Neural cell (in vitro differentiated cells): ENCODE results near the gene FSHR. TPM values are rescaled to one million over a fixed set of nuclear protein-coding genes. Genes with fewer than 3 reads are reported as not detected.

Experiments used
- H2AFZ ChIP-seq: fragments of 200-600, 300-800 bp; sonication (generic), shearing (Covaris generic); 2 replicates; pipeline ENCODE4 v1.6.0; 2014; ENCODE audit warnings: low read depth, mild to moderate bottlenecking, antibody characterized with exemption, low read length, moderate library complexity
- H3F3A ChIP-seq: fragments of 200-600 bp; shearing (Covaris generic); 2 replicates; pipeline ENCODE4 v1.6.1; 2016; ENCODE audit warnings: mild to moderate bottlenecking, moderate library complexity, mixed read lengths, antibody characterized with exemption, low read length; ENCODE audit not compliant: insufficient read depth, poor library complexity, severe bottlenecking
- H3K27ac ChIP-seq: fragments of 200-600, 300-800 bp; sonication (generic), shearing (Covaris generic); 2 replicates; pipeline ENCODE4 v1.5.1; 2014; ENCODE audit warnings: mild to moderate bottlenecking, low read length, moderate library complexity
- H3K27me3 ChIP-seq: fragments of 300-800, 200-600 bp; sonication (generic), shearing (Covaris generic); 2 replicates; pipeline ENCODE4 v1.6.0; 2014; ENCODE audit warnings: mild to moderate bottlenecking, low read depth, low read length, moderate library complexity; ENCODE audit not compliant: insufficient read depth
- H3K36me3 ChIP-seq: fragments of 300-800, 200-600 bp; sonication (generic), shearing (Covaris generic); 2 replicates; pipeline ENCODE4 v1.5.1; 2014; ENCODE audit warnings: mild to moderate bottlenecking, antibody characterized with exemption, low read length, moderate library complexity; ENCODE audit not compliant: insufficient read depth
- H3K4me2 ChIP-seq: fragments of 300-800, 200-600 bp; sonication (generic), shearing (Covaris generic); 2 replicates; pipeline ENCODE4 v1.6.0; 2014; ENCODE audit warnings: mild to moderate bottlenecking, low read length
- H3K4me3 ChIP-seq: fragments of 300-800, 200-600 bp; sonication (generic), shearing (Covaris generic); 2 replicates; pipeline ENCODE4 v1.5.1; 2014; ENCODE audit warnings: mild to moderate bottlenecking, low read length, moderate library complexity
- H3K79me2 ChIP-seq: fragments of 200-600 bp; shearing (Covaris generic); replicated peaks from 2 replicates; pipeline ENCODE4 v1.6.0; 2014; ENCODE audit warnings: mild to moderate bottlenecking, low read length, moderate library complexity; ENCODE audit not compliant: insufficient read depth
- H3K9ac ChIP-seq: fragments of 300-800, 200-600 bp; sonication (generic), shearing (Covaris generic); 2 replicates; pipeline ENCODE4 v1.6.1; 2016; ENCODE audit warnings: mild to moderate bottlenecking, low read length, mixed read lengths
- H3K9me2 ChIP-seq: fragments of 200-600 bp; shearing (Covaris generic); 2 replicates; pipeline ENCODE4 v1.6.1; 2016; ENCODE audit warnings: mild to moderate bottlenecking, low read length, mixed read lengths; ENCODE audit not compliant: insufficient read depth
- H3K9me3 ChIP-seq: fragments of 200-600, 300-800 bp; sonication (generic), shearing (Covaris generic); 2 replicates; pipeline ENCODE4 v1.6.1; 2016; ENCODE audit warnings: mild to moderate bottlenecking, mixed run types, low read length, moderate library complexity, mixed read lengths
- H4K20me1 ChIP-seq: fragments of 200-600 bp; shearing (Covaris generic); 2 replicates; pipeline ENCODE4 v1.6.1; 2016; ENCODE audit warnings: mild to moderate bottlenecking, mixed run types; ENCODE audit not compliant: insufficient read depth
- EP300 ChIP-seq: fragments of 450-650 bp; conservative IDR thresholded peaks from 2 replicates; pipeline ENCODE4 v1.6.1; 2014; ENCODE audit warnings: antibody characterized with exemption, mild to moderate bottlenecking, moderate library complexity; ENCODE audit not compliant: poor library complexity, severe bottlenecking
- EZH2 ChIP-seq: fragments of 200-600, 300-800 bp; shearing (Covaris generic), sonication (generic); IDR thresholded peaks from 2 replicates; pipeline ENCODE4 v1.6.1; 2014; ENCODE audit warnings: antibody characterized with exemption, low read length, borderline replicate concordance, mild to moderate bottlenecking; ENCODE audit not compliant: insufficient read depth, poor library complexity, severe bottlenecking
- MXI1 ChIP-seq: fragments of 450-650 bp; conservative IDR thresholded peaks from 2 replicates; pipeline ENCODE4 v1.6.1; 2014; ENCODE audit warnings: antibody characterized with exemption, mild to moderate bottlenecking; ENCODE audit not compliant: poor library complexity, severe bottlenecking
- POLR2AphosphoS5 ChIP-seq: IDR thresholded peaks from 2 replicates; pipeline ENCODE4 v1.6.1; 2012
- RAD21 ChIP-seq: fragments of 450-650 bp; conservative IDR thresholded peaks from 2 replicates; pipeline ENCODE4 v1.6.1; 2014; ENCODE audit warnings: antibody characterized with exemption, mild to moderate bottlenecking, moderate library complexity
- SMC3 ChIP-seq: fragments of 450-650 bp; conservative IDR thresholded peaks from 2 replicates; pipeline ENCODE4 v1.6.1; 2014; ENCODE audit warnings: antibody characterized with exemption, mild to moderate bottlenecking, moderate library complexity; ENCODE audit not compliant: poor library complexity
- TAF1 ChIP-seq: IDR thresholded peaks from 2 replicates; pipeline ENCODE4 v1.6.1; 2012; ENCODE audit warnings: low read depth
- polyA plus RNA-seq: library from polyadenylated mRNA; depleted of rRNA; stranded (reverse); fragments of >200 nt; gene quantifications from 2 replicates; pipeline ENCODE4 v1.2.3, GENCODE V29; 2014
- TF ChIP-seq, protein P1 (sequence below): IDR thresholded peaks from 2 replicates; pipeline ENCODE4 v1.6.1; 2012; ENCODE audit warnings: borderline replicate concordance
- TF ChIP-seq, protein P2 (sequence below): fragments of 450-650 bp; IDR thresholded peaks from 2 replicates; pipeline ENCODE4 v1.5.1; 2014; ENCODE audit warnings: antibody characterized with exemption, mild to moderate bottlenecking, moderate library complexity; ENCODE audit not compliant: poor library complexity, severe bottlenecking

The FSHR gene
- polyA plus RNA-seq, 1 donor from 2014 or later = not detected

DNA sequence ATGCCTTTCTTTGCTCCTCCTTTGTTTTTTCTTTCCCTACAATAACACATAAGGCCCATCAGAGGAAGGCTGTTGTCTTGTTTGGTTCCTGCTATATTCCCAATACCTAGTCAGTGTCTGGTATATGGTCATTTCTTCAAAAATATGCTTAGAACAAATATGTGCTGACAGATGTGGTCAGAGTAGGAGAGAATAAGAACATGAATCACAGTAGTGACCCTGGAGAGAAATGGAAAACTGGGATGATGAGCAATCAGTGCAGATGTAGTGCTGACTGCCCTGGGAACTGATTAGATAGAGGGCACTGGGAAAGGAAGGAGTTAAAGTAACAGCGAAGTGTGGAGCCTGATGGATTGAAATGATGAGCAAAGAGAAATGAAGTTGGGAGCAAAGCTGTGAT lies 209.4 kb downstream of the FSHR start:
- H3K79me2 ChIP-seq = no peaks in the 10 kb centered on the region
- H3K36me3 ChIP-seq = no peaks in the 10 kb centered on the region
- H2AFZ ChIP-seq = no peak overlapping the region
- no peaks in the 10 kb centered on the region for H4K20me1 ChIP-seq
- H3F3A ChIP-seq = no peaks in the 10 kb centered on the region
- H3K4me3 ChIP-seq = no peak overlapping the region
- no peak for TF ChIP-seq SMC3
- TF ChIP-seq, protein P1, sequence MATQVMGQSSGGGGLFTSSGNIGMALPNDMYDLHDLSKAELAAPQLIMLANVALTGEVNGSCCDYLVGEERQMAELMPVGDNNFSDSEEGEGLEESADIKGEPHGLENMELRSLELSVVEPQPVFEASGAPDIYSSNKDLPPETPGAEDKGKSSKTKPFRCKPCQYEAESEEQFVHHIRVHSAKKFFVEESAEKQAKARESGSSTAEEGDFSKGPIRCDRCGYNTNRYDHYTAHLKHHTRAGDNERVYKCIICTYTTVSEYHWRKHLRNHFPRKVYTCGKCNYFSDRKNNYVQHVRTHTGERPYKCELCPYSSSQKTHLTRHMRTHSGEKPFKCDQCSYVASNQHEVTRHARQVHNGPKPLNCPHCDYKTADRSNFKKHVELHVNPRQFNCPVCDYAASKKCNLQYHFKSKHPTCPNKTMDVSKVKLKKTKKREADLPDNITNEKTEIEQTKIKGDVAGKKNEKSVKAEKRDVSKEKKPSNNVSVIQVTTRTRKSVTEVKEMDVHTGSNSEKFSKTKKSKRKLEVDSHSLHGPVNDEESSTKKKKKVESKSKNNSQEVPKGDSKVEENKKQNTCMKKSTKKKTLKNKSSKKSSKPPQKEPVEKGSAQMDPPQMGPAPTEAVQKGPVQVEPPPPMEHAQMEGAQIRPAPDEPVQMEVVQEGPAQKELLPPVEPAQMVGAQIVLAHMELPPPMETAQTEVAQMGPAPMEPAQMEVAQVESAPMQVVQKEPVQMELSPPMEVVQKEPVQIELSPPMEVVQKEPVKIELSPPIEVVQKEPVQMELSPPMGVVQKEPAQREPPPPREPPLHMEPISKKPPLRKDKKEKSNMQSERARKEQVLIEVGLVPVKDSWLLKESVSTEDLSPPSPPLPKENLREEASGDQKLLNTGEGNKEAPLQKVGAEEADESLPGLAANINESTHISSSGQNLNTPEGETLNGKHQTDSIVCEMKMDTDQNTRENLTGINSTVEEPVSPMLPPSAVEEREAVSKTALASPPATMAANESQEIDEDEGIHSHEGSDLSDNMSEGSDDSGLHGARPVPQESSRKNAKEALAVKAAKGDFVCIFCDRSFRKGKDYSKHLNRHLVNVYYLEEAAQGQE = no peak
- TF ChIP-seq, protein P2, sequence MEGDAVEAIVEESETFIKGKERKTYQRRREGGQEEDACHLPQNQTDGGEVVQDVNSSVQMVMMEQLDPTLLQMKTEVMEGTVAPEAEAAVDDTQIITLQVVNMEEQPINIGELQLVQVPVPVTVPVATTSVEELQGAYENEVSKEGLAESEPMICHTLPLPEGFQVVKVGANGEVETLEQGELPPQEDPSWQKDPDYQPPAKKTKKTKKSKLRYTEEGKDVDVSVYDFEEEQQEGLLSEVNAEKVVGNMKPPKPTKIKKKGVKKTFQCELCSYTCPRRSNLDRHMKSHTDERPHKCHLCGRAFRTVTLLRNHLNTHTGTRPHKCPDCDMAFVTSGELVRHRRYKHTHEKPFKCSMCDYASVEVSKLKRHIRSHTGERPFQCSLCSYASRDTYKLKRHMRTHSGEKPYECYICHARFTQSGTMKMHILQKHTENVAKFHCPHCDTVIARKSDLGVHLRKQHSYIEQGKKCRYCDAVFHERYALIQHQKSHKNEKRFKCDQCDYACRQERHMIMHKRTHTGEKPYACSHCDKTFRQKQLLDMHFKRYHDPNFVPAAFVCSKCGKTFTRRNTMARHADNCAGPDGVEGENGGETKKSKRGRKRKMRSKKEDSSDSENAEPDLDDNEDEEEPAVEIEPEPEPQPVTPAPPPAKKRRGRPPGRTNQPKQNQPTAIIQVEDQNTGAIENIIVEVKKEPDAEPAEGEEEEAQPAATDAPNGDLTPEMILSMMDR = no peak
- no peak for TF ChIP-seq MXI1
- TF ChIP-seq RAD21 = no peak
- no peak for TF ChIP-seq TAF1
- no peak for TF ChIP-seq POLR2AphosphoS5
- no peak for TF ChIP-seq EZH2
- no peak for TF ChIP-seq EP300
- H3K27ac ChIP-seq = no peak overlapping the region
- H3K9ac ChIP-seq = no peak overlapping the region
- H3K9me2 ChIP-seq = no peaks in the 10 kb centered on the region
- H3K27me3 ChIP-seq = no peaks in the 10 kb centered on the region
- no peak overlapping the region for H3K4me2 ChIP-seq
- H3K9me3 ChIP-seq = no peaks in the 10 kb centered on the region

DNA sequence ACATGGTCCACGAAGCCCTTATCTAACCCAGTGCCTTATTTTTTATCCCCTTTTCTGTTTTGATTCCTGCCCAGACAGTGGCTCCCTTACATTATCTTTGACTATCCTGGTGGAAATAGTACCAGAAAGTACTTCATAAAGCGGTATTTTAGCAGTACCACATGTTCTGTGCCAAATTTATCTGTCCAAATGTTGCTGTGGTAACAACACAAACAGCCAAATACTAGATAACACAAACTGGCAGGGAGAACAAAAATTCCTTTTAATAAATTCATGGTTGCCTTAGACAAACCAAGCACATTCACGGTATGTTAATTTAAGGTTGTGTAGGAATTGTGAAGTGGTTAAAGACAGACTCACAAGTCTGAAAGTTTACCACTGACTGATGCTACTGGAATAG lies 210.9 kb downstream of the FSHR start:
- Histone ChIP-seq H3K36me3 (no peaks in the 10 kb centered on the region), H3K9ac (no peak overlapping the region), H3K27me3 (no peaks in the 10 kb centered on the region), H3F3A (no peaks in the 10 kb centered on the region), H4K20me1 (no peaks in the 10 kb centered on the region), H3K9me2 (no peaks in the 10 kb centered on the region), H3K4me2 (no peak overlapping the region), H3K9me3 (no peaks in the 10 kb centered on the region), H3K27ac (no peak overlapping the region), H3K79me2 (no peaks in the 10 kb centered on the region), H2AFZ (no peak overlapping the region), H3K4me3 (no peak overlapping the region)
- TF ChIP-seq RAD21 (no peak), EZH2 (no peak), EP300 (no peak), POLR2AphosphoS5 (no peak), MXI1 (no peak), SMC3 (no peak), TAF1 (no peak)
- TF ChIP-seq, protein P2 = no peak
- TF ChIP-seq, protein P1 = no peak
